KMS-11 (cell line): ENCODE results near the gene AATK.

Source experiments
- H2AFZ ChIP-seq: fragments of 200-600 bp; sonication (generic); 2 replicates; pipeline ENCODE4 v1.6.1; 2016; ENCODE audit warnings: antibody characterized with exemption, mixed run types, low read depth
- H3K27ac ChIP-seq: fragments of 200-600 bp; sonication (generic); 2 replicates; pipeline ENCODE4 v1.6.1; 2016; ENCODE audit warnings: mild to moderate bottlenecking, mixed run types
- H3K27me3 ChIP-seq: fragments of 200-600 bp; sonication (generic); 2 replicates; pipeline ENCODE4 v1.6.1; 2017; ENCODE audit warnings: mild to moderate bottlenecking, low read depth, mixed run types, moderate library complexity; ENCODE audit not compliant: insufficient read depth
- H3K36me3 ChIP-seq: fragments of 200-600 bp; sonication (generic); 2 replicates; pipeline ENCODE4 v1.6.1; 2017; ENCODE audit warnings: mild to moderate bottlenecking, mixed run types; ENCODE audit not compliant: insufficient read depth
- H3K4me1 ChIP-seq: fragments of 200-600 bp; sonication (generic); 2 replicates; pipeline ENCODE4 v1.6.1; 2016; ENCODE audit warnings: mild to moderate bottlenecking, low read depth, mixed run types; ENCODE audit not compliant: poor library complexity, severe bottlenecking
- H3K4me2 ChIP-seq: fragments of 200-600 bp; sonication (generic); 2 replicates; pipeline ENCODE4 v1.7.0; 2016; ENCODE audit warnings: mild to moderate bottlenecking, mixed run types
- H3K4me3 ChIP-seq: fragments of 200-600 bp; sonication (generic); IDR thresholded peaks from 2 replicates; pipeline ENCODE4 v1.6.1; 2017; ENCODE audit warnings: low read depth, low read length, mixed read lengths; ENCODE audit not compliant: insufficient read depth
- H3K79me2 ChIP-seq: fragments of 200-600 bp; sonication (generic); 2 replicates; pipeline ENCODE4 v1.6.1; 2016; ENCODE audit warnings: low read depth, mixed run types; ENCODE audit not compliant: insufficient read depth
- H3K9ac ChIP-seq: fragments of 200-600 bp; sonication (generic); 2 replicates; pipeline ENCODE4 v1.6.1; 2016; ENCODE audit warnings: mild to moderate bottlenecking, mixed run types
- H4K20me1 ChIP-seq: fragments of 200-600 bp; sonication (generic); 2 replicates; pipeline ENCODE4 v1.6.1; 2016; ENCODE audit warnings: mild to moderate bottlenecking, mixed run types; ENCODE audit not compliant: insufficient read depth
- CTCF ChIP-seq: fragments of 200-600 bp; sonication (generic); conservative IDR thresholded peaks from 2 replicates; pipeline ENCODE4 v1.6.1; 2017; ENCODE audit warnings: low read depth, mild to moderate bottlenecking, antibody characterized with exemption, low read length, moderate library complexity, mixed read lengths

Gene AATK

GRCh38 chr17:81071761-81072741 lies 94.0 kb downstream of the AATK start:
- H3K79me2 ChIP-seq: no peaks in the 10 kb centered on the region
- peaks cover 5% of the 10 kb centered on the region for H3K4me1 ChIP-seq
- TF ChIP-seq CTCF: no peak
- no peak overlapping the region for H3K4me2 ChIP-seq
- H3K27me3 ChIP-seq: peaks cover 97% of the 10 kb centered on the region
- H3K9ac ChIP-seq: no peak overlapping the region
- H2AFZ ChIP-seq: no peak overlapping the region
- H3K27ac ChIP-seq: no peak overlapping the region
- no peak overlapping the region for H3K4me3 ChIP-seq
- no peaks in the 10 kb centered on the region for H3K36me3 ChIP-seq
- no peaks in the 10 kb centered on the region for H4K20me1 ChIP-seq

DNA sequence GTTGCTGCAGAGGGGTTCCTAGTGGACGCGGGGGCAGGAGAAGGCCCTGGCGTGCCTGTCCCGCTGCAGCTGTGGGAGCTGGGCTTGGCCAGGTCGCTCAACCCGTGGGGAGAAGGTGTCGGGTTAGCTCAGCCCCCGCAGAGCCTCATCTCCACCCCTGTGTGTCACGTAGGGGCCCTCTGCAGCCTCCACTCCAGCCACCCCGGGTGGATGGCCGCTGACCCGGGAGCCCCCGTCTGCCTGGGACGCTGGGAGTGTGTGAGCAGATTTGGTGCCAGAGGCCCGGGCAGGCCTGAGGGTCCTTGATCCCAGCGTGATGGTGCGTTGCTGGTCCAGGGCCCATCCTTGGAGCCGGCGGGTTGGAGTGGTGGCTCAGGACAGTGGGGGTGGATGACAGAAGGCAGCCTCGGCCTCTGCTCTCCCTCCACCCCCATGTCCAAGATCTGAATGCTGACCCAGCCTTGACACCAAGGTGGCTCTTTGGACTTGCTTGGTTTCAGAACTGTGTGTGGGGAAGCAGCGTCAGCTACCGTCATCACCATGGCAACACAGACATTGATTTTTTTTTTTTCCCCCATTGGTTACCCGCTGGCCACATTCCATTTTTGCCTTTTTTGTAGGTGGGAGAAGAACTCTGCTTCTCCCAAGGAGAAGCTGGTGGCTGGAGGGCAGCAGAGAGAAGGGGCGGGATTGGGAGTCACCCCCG lies 95.3 kb downstream of the AATK start:
- TF ChIP-seq CTCF: no peak
- no peak overlapping the region for H3K4me3 ChIP-seq
- H3K27ac ChIP-seq: no peak overlapping the region
- peaks cover 98% of the 10 kb centered on the region for H3K27me3 ChIP-seq
- no peaks in the 10 kb centered on the region for H4K20me1 ChIP-seq
- H2AFZ ChIP-seq: no peak overlapping the region
- no peaks in the 10 kb centered on the region for H3K36me3 ChIP-seq
- H3K4me1 ChIP-seq: peaks cover 5% of the 10 kb centered on the region
- no peaks in the 10 kb centered on the region for H3K79me2 ChIP-seq
- H3K4me2 ChIP-seq: no peak overlapping the region
- H3K9ac ChIP-seq: no peak overlapping the region

DNA sequence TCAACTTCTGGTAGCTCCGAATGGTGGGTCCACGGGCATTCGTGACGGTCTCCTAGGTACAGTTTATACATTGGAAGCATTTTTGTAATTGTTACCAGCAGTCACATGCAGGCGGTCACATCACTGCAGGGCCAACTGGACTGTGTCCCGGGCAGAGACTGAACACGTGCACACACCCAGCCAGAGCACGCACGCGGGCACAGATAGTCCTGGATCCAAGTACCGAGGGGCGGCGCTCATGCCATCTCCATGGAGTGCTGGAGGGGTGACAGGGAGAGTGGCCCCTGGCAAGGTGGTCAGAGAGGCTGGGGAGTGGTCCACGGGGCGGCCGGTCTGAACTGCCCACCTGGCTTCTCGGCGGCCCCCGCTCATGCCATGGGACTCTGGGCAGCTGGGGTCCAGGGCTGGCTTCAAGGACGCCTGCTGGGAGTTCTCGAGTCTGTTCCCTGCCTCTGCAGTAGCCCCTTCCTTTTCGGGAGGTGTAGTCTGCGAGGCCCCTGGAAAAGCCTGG lies 96.8 kb downstream of the AATK start:
- H4K20me1 ChIP-seq: no peaks in the 10 kb centered on the region
- no peaks in the 10 kb centered on the region for H3K36me3 ChIP-seq
- H3K9ac ChIP-seq: no peak overlapping the region
- H3K27ac ChIP-seq: no peak overlapping the region
- H3K4me3 ChIP-seq: no peak overlapping the region
- peaks cover 98% of the 10 kb centered on the region for H3K27me3 ChIP-seq
- peaks cover 5% of the 10 kb centered on the region for H3K4me1 ChIP-seq
- no peak for TF ChIP-seq CTCF
- no peak overlapping the region for H3K4me2 ChIP-seq
- no peaks in the 10 kb centered on the region for H3K79me2 ChIP-seq
- H2AFZ ChIP-seq: no peak overlapping the region

DNA sequence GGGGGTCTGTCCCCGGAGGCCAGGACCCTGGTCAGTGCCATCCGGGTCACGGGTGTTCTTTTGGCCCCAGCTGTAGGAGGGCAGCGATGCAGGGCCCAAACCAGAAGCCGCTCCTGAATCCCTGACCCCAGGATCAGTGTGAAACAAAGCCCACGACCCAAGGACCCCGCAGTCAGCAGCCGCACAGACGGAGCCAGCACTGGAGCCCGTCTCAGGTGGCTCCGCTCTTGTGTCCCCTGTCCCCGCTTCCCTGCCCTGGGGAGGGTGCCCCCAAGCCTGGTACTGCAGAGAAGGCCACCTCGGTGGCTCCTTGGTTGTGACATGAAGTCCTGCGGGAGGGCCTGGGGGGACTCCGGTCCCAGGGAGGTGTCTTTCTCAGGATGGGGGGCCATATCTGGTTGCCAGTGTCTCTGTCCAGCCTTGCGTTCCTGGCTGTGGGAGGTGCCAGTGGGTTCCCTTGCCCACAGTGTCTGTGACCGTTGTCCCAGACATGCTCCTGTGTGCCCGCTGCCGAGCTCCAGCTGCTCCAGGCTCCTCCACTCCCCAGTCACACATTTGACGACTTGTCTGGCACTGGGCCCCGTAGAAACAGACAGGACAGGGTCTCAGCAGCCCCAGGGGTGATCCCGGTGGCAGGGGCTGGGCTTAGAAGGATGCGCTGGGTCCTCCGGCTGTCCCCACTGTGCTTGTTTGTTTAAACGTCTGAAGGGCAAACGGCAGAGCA lies 97.4 kb downstream of the AATK start:
- no peak for TF ChIP-seq CTCF
- Histone ChIP-seq H3K79me2 (no peaks in the 10 kb centered on the region), H3K27me3 (peaks cover 98% of the 10 kb centered on the region), H2AFZ (no peak overlapping the region), H4K20me1 (no peaks in the 10 kb centered on the region), H3K27ac (no peak overlapping the region), H3K4me3 (no peak overlapping the region), H3K9ac (no peak overlapping the region), H3K4me1 (peaks cover 5% of the 10 kb centered on the region), H3K4me2 (no peak overlapping the region), H3K36me3 (no peaks in the 10 kb centered on the region)
